Gastroesophageal sphincter (tissue), 4 donors: ENCODE results near the gene ODC1. TPM values are rescaled to one million over a fixed set of nuclear protein-coding genes. Genes with fewer than 3 reads are reported as not detected.
A peak's percentile ranks its signal among the peaks of the same experiment; 100 is the strongest.

Source experiments
- ATAC-seq: fragments of 150-250 bp; one replicate; pipeline ENCODE4 v1.9.1; 2016; ENCODE audit warnings: mild to moderate bottlenecking, moderate library complexity
- H3K27ac ChIP-seq, 4 donors: fragments of 200-600 bp; sonication (generic) in 3 of 4; 1 replicate in 3 of 4; 2 replicates in 1 of 4; pipeline ENCODE4 v1.5.1; 2016 to 2019
- H3K27me3 ChIP-seq: fragments of 200-600 bp; sonication (generic); one replicate; pipeline ENCODE4 v1.5.1; 2019
- H3K36me3 ChIP-seq, 2 donors: fragments of 200-600 bp; sonication (generic); one replicate each; pipeline ENCODE4 v1.5.1; 2019; ENCODE audit warnings: control low read depth in 1 of 2
- H3K4me1 ChIP-seq, 3 donors: fragments of 200-600 bp; sonication (generic); 1 replicate in 2 of 3; 2 replicates in 1 of 3; pipeline ENCODE4 v1.5.1; 2016 to 2019; ENCODE audit warnings: control low read depth in 2 of 3
- H3K4me3 ChIP-seq, 2 donors: fragments of 200-600 bp; sonication (generic); one replicate each; pipeline ENCODE4 v1.5.1; 2019; ENCODE audit warnings: mild to moderate bottlenecking in 1 of 2, moderate library complexity in 1 of 2
- H3K9me3 ChIP-seq, 3 donors: fragments of 200-600 bp; sonication (generic); one replicate each; pipeline ENCODE4 v1.5.1; 2017 to 2019; ENCODE audit warnings: control low read depth in 2 of 3
- CTCF ChIP-seq, 4 experiments: fragments of 200-600 bp in 2 of 4; fragments of 450-650 bp in 2 of 4; sonication (generic) in 1 of 4; IDR thresholded peaks; one replicate each; pipeline ENCODE4 v1.5.1; 2017 to 2019; ENCODE audit warnings: antibody characterized with exemption in 4 of 4, mild to moderate bottlenecking in 2 of 4, moderate library complexity in 2 of 4
- EP300 ChIP-seq: sonication (generic); formaldehyde crosslinking; IDR thresholded peaks from one replicate; pipeline ENCODE4 v1.6.1; 2017; ENCODE audit warnings: antibody characterized with exemption, mild to moderate bottlenecking
- POLR2A ChIP-seq, 2 donors: fragments of 450-650 bp; IDR thresholded peaks; one replicate each; pipeline ENCODE4 v1.6.1; 2017; ENCODE audit warnings: antibody characterized with exemption in 2 of 2, mild to moderate bottlenecking in 2 of 2, moderate library complexity in 1 of 2
- POLR2AphosphoS5 ChIP-seq: sonication (generic); formaldehyde crosslinking; IDR thresholded peaks from one replicate; pipeline ENCODE4 v1.6.1; 2017; ENCODE audit warnings: antibody characterized with exemption
- WGBS, 2 donors: methylation state at CpG; one replicate each; pipeline ENCODE4 v1.1.5; 2018; ENCODE audit warnings: low coverage in 1 of 2; 5-methylcytosine and 5-hydroxymethylcytosine counted together
- total RNA-seq, 4 donors: library from RNA; depleted of rRNA; stranded (reverse); fragments of >200 nt; gene quantifications; one replicate each; pipeline ENCODE4 v1.1.0, GENCODE V29; 2016

ODC1 gene
- total RNA-seq, 4 donors from 2014 or later, result 105 to 199 (median 137) TPM

- H3K4me3 ChIP-seq, result no peak overlapping the region
- H3K4me1 ChIP-seq, result peaks cover 0 to 48% (median 0%) of the 10 kb centered on the region in 3 donors
- no peak overlapping the region for H3K27ac ChIP-seq
- TF ChIP-seq POLR2A (IDR thresholded peaks at IDR 0.05) (no peak), EP300 (no peak), POLR2AphosphoS5 (no peak), CTCF (IDR thresholded peaks at IDR 0.05) (no peak)
- 100% methylated on average over 1 of the region's 13 CpGs; no CpG with 5 or more reads in 1 of the 2 donors for WGBS, 2 donors
- ATAC-seq, result no peak
- no peaks in the 10 kb centered on the region for H3K27me3 ChIP-seq
- H3K36me3 ChIP-seq, result no peaks in the 10 kb centered on the region
- H3K9me3 ChIP-seq, result no peaks in the 10 kb centered on the region
These were observed 51.7 kb downstream of the ODC1 start for GRCh38 chr2:10396464-10396863.

- H3K27ac ChIP-seq, result no peak overlapping the region
- H3K27me3 ChIP-seq, result no peaks in the 10 kb centered on the region
- no peak for ATAC-seq
- H3K4me3 ChIP-seq, result no peak overlapping the region
- H3K36me3 ChIP-seq, result no peaks in the 10 kb centered on the region
- WGBS, 2 donors, result 77% methylated on average over 7 of the region's 14 CpGs; no CpG with 5 or more reads in 1 of the 2 donors
- H3K4me1 ChIP-seq, result peaks cover 0 to 43% (median 0%) of the 10 kb centered on the region in 3 donors
- no peak for TF ChIP-seq CTCF (IDR thresholded peaks at IDR 0.05)
- TF ChIP-seq EP300, result no peak
- no peak for TF ChIP-seq POLR2AphosphoS5
- TF ChIP-seq POLR2A (IDR thresholded peaks at IDR 0.05), result no peak
- no peaks in the 10 kb centered on the region for H3K9me3 ChIP-seq
These were observed 52.2 kb downstream of the ODC1 start for GRCh38 chr2:10395893-10396292.

GRCh38 chr2:10393640-10393982 is 54.5 kb downstream of the ODC1 start:
- H3K4me3 ChIP-seq, result no peak overlapping the region
- H3K27me3 ChIP-seq, result no peaks in the 10 kb centered on the region
- TF ChIP-seq CTCF (IDR thresholded peaks at IDR 0.05), result no peak
- TF ChIP-seq POLR2A (IDR thresholded peaks at IDR 0.05), result no peak
- no peak for TF ChIP-seq EP300
- TF ChIP-seq POLR2AphosphoS5, result no peak
- ATAC-seq, result no peak
- peaks cover 0 to 40% (median 9%) of the 10 kb centered on the region in 3 donors for H3K4me1 ChIP-seq
- no peak overlapping the region for H3K27ac ChIP-seq
- 100% methylated on average over 1 of the region's 4 CpGs; no CpG with 5 or more reads in 1 of the 2 donors for WGBS, 2 donors
- no peaks in the 10 kb centered on the region for H3K9me3 ChIP-seq
- no peaks in the 10 kb centered on the region for H3K36me3 ChIP-seq

- H3K4me1 ChIP-seq, result peaks cover 0 to 35% (median 9%) of the 10 kb centered on the region in 3 donors
- no peak overlapping the region for H3K4me3 ChIP-seq
- no peaks in the 10 kb centered on the region for H3K9me3 ChIP-seq
- TF ChIP-seq CTCF (IDR thresholded peaks at IDR 0.05) (no peak), POLR2AphosphoS5 (no peak), POLR2A (IDR thresholded peaks at IDR 0.05) (no peak), EP300 (no peak)
- H3K27me3 ChIP-seq, result no peaks in the 10 kb centered on the region
- H3K27ac ChIP-seq, result peak overlapping the region in 1 of 4 donors; percentile 48
- no peak for ATAC-seq
- H3K36me3 ChIP-seq, result no peaks in the 10 kb centered on the region
- 73% methylated on average over 5 of the region's 9 CpGs; no CpG with 5 or more reads in 1 of the 2 donors for WGBS, 2 donors
These were observed 55.0 kb downstream of the ODC1 start for GRCh38 chr2:10392951-10393639.

GRCh38 chr2:10392548-10392947 is 55.6 kb downstream of the ODC1 start:
- Histone ChIP-seq H3K4me3 (no peak overlapping the region), H3K36me3 (no peaks in the 10 kb centered on the region), H3K27ac (peak overlapping the region in 1 of 4 donors; percentile 48), H3K4me1 (peaks cover 0 to 29% (median 9%) of the 10 kb centered on the region in 3 donors), H3K9me3 (no peaks in the 10 kb centered on the region), H3K27me3 (no peaks in the 10 kb centered on the region)
- WGBS, 2 donors, result 88% methylated on average over 5 of the region's 6 CpGs; no CpG with 5 or more reads in 1 of the 2 donors
- no peak for TF ChIP-seq EP300
- no peak for TF ChIP-seq POLR2A (IDR thresholded peaks at IDR 0.05)
- no peak for TF ChIP-seq CTCF (IDR thresholded peaks at IDR 0.05)
- TF ChIP-seq POLR2AphosphoS5, result no peak
- ATAC-seq, result no peak
